ENCODE results near the gene CAMK1D.

The CAMK1D gene

GRCh38 chr10:12791728-12792127 is 442.4 kb downstream of the CAMK1D start:
- in situ Hi-C loops (cut with HindIII; ENCODE audit: low sequenced_read_pairs) = no loop called here
- no peak for DNase-seq (ENCODE audit: low read depth)
- TF ChIP-seq, protein P1, sequence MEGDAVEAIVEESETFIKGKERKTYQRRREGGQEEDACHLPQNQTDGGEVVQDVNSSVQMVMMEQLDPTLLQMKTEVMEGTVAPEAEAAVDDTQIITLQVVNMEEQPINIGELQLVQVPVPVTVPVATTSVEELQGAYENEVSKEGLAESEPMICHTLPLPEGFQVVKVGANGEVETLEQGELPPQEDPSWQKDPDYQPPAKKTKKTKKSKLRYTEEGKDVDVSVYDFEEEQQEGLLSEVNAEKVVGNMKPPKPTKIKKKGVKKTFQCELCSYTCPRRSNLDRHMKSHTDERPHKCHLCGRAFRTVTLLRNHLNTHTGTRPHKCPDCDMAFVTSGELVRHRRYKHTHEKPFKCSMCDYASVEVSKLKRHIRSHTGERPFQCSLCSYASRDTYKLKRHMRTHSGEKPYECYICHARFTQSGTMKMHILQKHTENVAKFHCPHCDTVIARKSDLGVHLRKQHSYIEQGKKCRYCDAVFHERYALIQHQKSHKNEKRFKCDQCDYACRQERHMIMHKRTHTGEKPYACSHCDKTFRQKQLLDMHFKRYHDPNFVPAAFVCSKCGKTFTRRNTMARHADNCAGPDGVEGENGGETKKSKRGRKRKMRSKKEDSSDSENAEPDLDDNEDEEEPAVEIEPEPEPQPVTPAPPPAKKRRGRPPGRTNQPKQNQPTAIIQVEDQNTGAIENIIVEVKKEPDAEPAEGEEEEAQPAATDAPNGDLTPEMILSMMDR (IDR thresholded peaks at IDR 0.05; ENCODE audit: low read depth, low read length, missing control alignments) = no peak
- H3K4me3 ChIP-seq (ENCODE audit: low read depth, low read length) = no peak overlapping the region

DNA sequence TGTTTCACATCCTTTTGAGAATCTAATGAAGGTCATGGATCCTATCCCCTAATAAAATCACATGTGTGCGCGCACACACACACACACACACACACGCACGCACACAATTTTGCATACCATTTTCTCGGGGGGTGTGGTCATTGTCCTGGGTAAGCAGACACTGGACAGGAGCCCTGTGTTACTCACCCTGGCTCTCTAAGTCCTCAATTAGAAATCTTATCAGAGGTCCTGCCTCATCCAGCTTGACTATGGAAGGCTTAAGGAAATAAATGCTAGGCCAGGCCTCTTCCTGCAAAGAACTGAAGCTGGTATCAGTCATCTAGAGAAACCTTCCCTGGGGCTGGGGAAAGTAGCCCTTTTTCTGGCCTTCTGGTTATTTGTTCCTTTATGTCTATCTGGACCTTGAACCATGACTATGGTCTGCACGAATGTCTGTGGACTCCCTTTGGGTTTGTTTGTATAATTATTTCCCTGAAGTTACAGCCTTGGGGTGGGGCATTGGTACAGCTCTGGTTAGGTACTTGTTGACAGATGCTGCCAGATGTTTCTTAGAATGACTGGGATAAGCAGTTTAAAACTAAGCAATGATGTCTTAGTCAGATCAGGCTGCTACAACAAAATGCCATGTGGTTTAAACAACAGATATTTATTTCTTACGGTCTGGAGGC is 443.7 kb downstream of the CAMK1D start:
- no peak for DNase-seq (ENCODE audit: low read depth)
- TF ChIP-seq, protein P1 (IDR thresholded peaks at IDR 0.05; ENCODE audit: low read depth, low read length, missing control alignments) = no peak
- H3K4me3 ChIP-seq (ENCODE audit: low read depth, low read length) = no peak overlapping the region
- in situ Hi-C loops (cut with HindIII; ENCODE audit: low sequenced_read_pairs) = no loop called here

DNA sequence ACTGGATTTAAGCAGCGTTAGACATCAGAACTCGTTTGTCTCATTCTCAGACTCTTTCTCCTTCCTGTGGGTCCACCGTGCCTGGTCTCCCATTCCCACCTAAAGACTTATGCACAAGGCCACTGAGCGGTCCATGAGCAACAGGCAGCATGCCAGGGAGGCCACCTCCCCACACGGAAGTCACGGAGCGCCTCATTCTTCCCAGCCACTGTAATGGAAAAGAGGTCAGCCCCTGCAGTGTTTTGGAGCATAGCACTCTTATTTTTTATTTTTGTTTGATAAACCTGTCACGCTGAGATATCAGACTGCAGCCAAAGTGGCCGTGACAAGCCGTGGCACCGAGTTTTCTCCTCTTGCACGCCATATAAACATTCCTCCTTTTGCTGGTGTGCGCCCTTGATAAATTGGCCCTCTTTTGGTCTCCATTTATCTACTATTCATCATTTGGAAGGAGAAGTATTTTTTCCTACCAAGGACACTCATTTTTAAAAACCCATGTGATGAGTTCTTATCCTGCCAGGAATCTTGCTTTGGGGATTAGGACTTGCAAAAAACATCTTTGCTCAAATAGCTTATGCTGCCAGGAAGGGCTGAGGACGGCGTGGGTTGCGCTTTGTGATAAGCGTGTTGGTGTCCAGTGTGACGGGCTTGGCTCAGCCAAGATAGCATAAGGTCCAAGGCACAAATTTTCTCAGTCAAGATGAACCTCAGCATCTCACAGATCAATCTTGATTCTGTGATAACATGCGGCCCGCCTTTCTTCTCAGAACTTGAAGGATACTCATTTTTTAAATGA is 446.2 kb downstream of the CAMK1D start:
- no peak overlapping the region for H3K4me3 ChIP-seq (ENCODE audit: low read depth, low read length)
- in situ Hi-C loops (cut with HindIII; ENCODE audit: low sequenced_read_pairs) = no loop called here
- no peak for DNase-seq (ENCODE audit: low read depth)
- TF ChIP-seq, protein P1 (IDR thresholded peaks at IDR 0.05; ENCODE audit: low read depth, low read length, missing control alignments) = no peak

GRCh38 chr10:12796401-12797160 is 447.2 kb downstream of the CAMK1D start:
- DNase-seq (ENCODE audit: low read depth) = no peak
- TF ChIP-seq, protein P1 (IDR thresholded peaks at IDR 0.05; ENCODE audit: low read depth, low read length, missing control alignments) = no peak
- in situ Hi-C loops (cut with HindIII; ENCODE audit: low sequenced_read_pairs) = no loop called here
- no peak overlapping the region for H3K4me3 ChIP-seq (ENCODE audit: low read depth, low read length)

GRCh38 chr10:12797471-12798262 is 448.3 kb downstream of the CAMK1D start:
- TF ChIP-seq, protein P1 (IDR thresholded peaks at IDR 0.05; ENCODE audit: low read depth, low read length, missing control alignments) = no peak
- H3K4me3 ChIP-seq (ENCODE audit: low read depth, low read length) = no peak overlapping the region
- DNase-seq (ENCODE audit: low read depth) = no peak
- in situ Hi-C loops (cut with HindIII; ENCODE audit: low sequenced_read_pairs) = no loop called here

DNA sequence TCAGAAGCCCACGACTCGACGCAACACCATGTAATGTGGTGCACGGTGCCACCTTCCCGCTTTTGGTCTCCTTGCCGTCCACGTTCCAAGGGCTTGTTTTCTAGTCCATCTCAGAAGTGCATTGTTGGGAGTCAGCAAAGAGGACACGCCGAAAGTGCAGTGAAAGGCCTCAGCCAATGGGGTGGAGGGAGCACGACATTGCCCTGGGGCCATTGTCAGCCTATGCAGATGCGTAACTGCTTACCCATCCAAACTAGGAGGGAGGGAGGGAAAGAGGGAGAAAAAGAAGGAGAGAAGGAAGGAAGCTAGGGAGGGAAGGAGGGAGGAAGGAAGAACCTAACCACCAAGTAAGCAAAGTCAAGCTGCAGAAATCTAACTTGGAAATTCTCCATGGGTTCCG is 449.8 kb downstream of the CAMK1D start:
- no peak for DNase-seq (ENCODE audit: low read depth)
- in situ Hi-C loops (cut with HindIII; ENCODE audit: low sequenced_read_pairs) = no loop called here
- H3K4me3 ChIP-seq (ENCODE audit: low read depth, low read length) = no peak overlapping the region
- TF ChIP-seq, protein P1 (IDR thresholded peaks at IDR 0.05; ENCODE audit: low read depth, low read length, missing control alignments) = no peak

Data from astrocyte of the cerebellum (primary cell).